NCI-H226 (cell line): ENCODE measurements around the gene UNC13C.

Experiments used
- DNase-seq: peaks from one replicate; pipeline ENCODE4 v3.0.0-alpha.2; 2015

The UNC13C gene

GRCh38 chr15:54026891-54027290 lies 48.6 kb downstream of the UNC13C start:
- no peak for DNase-seq

GRCh38 chr15:54029081-54029480 lies 50.8 kb downstream of the UNC13C start:
- no peak for DNase-seq

GRCh38 chr15:54032066-54032465 lies 53.8 kb downstream of the UNC13C start:
- DNase-seq = no peak

DNA sequence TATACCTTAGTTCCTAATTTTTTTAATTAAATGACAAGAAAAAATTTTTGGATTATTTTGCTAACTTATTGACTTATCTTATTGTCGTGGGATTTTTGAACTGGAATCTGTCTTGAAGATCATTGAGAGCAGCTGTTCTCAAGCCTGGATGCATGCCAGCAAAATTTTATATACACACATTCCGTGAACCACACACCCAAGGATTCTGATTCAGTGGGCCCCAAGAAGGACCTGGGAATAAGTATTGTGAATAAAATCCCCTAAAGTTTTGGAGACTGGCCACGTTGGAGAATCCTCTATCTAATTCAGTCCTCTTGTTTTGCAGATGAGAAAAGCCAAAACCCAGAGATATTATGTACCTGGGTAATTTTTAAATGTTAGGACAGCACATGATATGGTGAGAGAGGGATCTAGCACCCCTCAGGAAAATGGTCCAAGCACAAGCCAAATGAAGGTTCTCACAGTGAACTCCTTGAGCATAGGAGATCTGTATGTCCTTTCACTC lies 55.2 kb downstream of the UNC13C start:
- no peak for DNase-seq

GRCh38 chr15:54033869-54034458 lies 55.7 kb downstream of the UNC13C start:
- no peak for DNase-seq

DNA sequence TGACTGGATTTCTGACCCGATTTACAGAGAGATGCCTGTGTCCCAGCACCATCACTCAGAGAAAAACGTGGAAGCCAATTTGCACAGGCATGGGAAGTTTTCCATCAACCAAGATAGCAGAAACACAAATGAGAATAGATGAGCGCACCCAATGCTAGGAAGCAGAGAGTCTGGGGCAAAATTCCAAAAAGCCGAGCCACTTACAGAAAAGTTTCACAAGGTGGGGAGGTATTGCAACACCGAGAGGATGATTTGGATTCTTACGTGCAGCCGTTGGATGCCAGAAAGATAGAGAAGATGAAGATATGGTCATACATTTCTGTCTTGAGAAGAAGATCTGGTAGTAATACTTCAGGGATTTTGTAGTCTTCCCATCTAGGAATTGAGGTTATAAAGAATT lies 57.4 kb downstream of the UNC13C start:
- DNase-seq = no peak

- peak; percentile 2 for DNase-seq
Observed at GRCh38 chr15:54045397-54045796, 67.2 kb downstream of the UNC13C start.

DNA sequence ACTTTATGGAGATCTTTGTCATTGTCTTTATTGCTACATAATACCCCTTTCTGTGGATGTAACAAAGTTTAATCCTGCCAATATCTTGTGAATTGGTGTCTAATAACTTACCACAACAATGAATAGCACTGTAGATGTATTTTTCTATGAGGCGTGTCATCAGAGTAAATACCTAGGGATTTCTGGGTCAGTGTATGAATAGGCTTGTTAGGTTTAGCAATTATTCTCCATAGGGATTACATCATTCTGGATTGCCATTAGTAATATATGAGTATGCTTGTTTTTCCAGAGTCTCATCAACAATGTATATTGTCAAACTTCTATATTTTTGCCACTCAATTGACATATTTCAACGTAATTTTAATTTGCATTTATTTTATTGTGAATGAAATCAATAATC lies 67.9 kb downstream of the UNC13C start:
- DNase-seq = no peak

DNA sequence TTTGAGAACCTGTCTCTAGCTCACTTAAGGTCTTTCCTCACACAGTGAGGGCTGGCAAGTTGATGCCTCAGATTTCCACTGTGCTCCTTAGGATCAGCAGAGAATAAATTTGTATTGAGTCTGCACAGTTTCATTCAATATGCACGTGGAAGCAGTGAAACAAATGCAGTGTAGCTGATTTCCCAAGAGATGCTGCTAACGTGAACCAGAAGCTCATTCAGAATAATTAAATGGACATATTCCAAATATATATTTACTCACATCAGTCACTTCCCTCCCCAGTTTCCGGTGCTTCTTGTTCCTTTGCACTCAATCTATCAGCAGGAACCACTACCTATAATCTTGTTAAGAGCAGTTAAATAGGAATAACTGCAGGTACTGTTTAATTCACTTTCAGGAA lies 86.1 kb downstream of the UNC13C start:
- no peak for DNase-seq

- no peak for DNase-seq
Observed at GRCh38 chr15:54066403-54066802, 88.2 kb downstream of the UNC13C start.

DNA sequence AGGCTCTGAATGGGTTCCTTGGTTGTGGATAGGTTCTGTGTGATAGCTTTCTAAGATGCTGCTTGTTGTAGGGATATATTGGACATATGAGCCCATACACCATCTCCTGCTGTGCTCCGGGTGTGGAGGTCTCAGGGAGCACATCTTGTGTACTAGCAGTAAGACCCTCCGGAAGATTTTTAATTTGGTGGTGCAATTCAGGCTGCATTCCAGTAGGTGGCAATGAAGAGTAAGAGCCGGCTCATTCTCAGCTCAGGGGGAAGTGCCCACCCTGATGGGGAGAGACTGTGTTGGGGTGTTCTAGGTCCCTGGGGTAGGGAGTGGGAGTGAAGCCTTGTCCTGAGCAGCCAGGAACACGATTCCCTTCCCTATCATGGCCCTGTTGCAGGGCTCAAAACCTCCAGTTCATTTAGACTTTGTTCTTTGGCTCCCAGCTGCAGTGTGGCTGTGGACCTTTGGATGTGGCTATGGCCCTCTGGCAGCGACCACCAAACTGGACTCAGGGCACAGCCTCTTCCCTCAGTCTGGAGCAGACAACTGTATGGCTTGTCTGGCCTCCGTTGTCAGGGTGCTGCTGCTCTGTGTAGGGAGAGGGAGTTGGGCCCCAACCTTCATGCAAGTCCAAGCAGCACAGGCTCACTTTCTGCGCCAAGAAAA lies 104.7 kb downstream of the UNC13C start:
- DNase-seq = no peak

- DNase-seq = no peak
Observed at GRCh38 chr15:54083501-54083900, 105.3 kb downstream of the UNC13C start.

DNA sequence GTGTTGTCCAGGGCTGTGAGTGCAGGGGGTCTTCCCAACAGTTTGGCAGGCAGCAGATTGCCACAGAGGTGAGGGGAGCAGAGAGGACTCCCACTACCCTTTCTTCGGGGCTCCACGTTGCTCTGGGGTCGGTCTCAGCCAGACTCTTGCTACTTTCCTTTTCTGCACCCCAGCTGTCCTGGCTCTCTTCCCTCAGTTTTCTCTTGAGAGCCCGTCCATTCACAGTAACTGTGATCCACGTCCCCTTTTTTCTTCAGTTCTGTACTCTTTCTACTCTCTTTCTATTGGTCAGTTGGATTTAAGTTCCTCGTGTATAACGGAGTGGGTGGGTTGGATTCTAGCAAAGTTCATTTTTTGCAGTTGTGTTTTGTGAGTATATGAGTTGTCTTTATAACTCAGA lies 105.8 kb downstream of the UNC13C start:
- no peak for DNase-seq

GRCh38 chr15:54088837-54089236 lies 110.6 kb downstream of the UNC13C start:
- DNase-seq = no peak

- DNase-seq = no peak
Observed at GRCh38 chr15:54089776-54090175, 111.5 kb downstream of the UNC13C start.

- DNase-seq = no peak
Observed at GRCh38 chr15:54091651-54092050, 113.4 kb downstream of the UNC13C start.

- DNase-seq = no peak
Observed at GRCh38 chr15:54094661-54095060, 116.4 kb downstream of the UNC13C start.

- DNase-seq = no peak
Observed at GRCh38 chr15:54097019-54097418, 118.8 kb downstream of the UNC13C start.

DNA sequence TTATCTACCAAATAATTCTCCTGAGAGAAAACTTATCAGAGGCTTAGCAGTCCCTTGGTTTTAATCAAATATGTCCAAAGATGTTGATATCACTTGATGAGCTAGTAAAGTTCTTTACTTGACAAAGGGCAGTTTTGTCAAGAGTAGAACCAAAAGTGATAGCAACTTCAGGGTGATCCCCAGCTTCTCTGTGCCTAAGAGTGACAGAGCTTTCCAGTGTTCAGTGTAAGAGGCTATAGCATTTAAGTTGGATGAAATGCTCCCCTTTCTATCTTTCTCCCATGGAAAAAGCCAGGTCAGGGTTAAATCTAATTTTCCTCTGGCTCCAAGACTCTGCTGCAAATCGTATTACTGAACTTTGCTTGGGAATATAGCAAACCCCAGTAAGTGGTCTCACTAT lies 120.8 kb downstream of the UNC13C start:
- DNase-seq = no peak

- DNase-seq = no peak
Observed at GRCh38 chr15:54101664-54102270, 123.5 kb downstream of the UNC13C start.

DNA sequence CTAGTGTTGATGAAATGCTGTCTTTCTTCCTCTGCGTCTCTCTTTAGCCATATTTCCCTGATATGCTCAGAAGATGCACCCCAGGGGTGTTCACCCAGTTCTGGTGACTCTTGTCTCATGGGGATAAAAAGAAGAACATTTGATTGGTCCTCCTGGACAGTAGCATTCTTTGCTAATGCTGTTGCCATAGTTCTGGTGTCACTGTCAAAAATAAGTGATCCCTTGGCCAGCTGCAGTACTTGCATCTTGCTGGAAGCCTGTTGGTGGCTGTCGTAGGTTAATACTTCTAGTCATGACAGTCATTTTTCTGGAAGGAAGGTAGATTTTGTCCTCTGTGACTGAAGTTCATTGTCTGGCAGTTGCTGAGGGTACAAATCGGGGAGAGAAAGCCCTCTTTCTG lies 124.5 kb downstream of the UNC13C start:
- DNase-seq = no peak

GRCh38 chr15:54109014-54109413 lies 130.8 kb downstream of the UNC13C start:
- no peak for DNase-seq

DNA sequence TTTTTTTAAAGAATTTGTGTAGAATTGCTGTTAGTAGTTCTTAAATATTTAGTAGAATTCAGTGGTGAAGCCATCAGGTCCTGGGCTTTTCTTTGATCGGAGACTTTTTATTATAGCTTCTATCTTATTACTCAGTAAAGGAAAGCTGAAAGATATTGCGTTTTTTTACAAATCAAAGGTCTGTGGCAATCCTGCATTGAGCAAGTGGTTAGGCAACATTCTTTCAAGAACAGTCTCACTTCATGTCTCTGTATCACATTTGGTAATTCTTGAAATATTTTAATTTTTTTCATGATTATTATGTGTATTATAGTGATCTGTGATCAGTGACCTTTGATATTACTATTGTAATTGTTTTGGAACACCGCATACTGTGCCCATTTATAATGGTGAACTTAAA lies 140.8 kb downstream of the UNC13C start:
- no peak for DNase-seq

DNA sequence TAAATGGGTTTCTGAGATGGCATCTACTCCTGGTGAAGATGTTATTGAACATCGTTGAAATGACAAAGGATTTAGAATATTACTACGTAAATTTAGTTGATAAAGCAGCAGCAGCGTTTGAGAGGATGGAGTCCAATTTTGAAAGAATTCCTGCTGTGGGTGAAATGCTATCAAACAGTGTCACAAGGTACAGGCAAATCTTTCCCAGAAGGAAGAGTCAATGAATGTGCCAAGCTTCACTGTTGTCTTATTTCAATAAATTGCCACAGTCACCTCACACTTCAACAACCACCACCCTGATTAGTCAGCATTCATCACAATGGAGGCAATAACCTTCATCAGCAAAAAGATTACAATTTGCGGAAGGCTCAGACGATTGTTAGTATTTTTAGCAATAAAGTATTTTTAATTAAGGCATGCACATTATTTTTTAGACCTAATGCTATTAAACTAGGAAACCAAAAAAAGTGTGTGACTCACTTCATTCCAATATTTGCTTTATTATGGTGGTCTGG lies 142.8 kb downstream of the UNC13C start:
- no peak for DNase-seq
